ENCODE measurements around the gene FLT1.

The FLT1 gene

GRCh38 chr13:28316836-28317235 is 178.1 kb downstream of the FLT1 start:
- no peak for DNase-seq (ENCODE audit: low spot score)

GRCh38 chr13:28316129-28316528 is 178.8 kb downstream of the FLT1 start:
- DNase-seq (ENCODE audit: low spot score) = no peak

GRCh38 chr13:28314879-28315278 is 180.0 kb downstream of the FLT1 start:
- no peak for DNase-seq (ENCODE audit: low spot score)

DNA sequence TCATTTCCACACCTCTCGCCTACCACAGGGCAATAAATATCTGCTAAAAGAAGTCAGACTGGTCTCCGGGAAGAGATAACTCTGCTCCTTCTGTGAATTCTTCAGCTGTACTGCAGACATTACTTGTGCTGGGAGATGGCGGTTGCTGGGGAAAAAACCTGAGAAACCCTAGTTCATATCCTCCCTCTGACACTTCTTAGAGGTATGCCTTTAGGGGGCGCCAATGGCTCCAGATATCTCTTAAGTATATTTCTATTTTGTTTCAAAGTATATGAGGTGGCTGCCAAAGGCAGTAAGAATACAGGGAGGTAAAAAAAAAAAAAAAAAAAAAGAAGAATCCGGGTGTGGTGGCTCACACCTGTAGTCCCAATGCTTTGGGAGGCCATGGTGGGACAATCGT is 181.3 kb downstream of the FLT1 start:
- DNase-seq (ENCODE audit: low spot score) = no peak

- no peak for DNase-seq (ENCODE audit: low spot score)
These were observed 188.6 kb downstream of the FLT1 start for GRCh38 chr13:28306325-28306724.

DNA sequence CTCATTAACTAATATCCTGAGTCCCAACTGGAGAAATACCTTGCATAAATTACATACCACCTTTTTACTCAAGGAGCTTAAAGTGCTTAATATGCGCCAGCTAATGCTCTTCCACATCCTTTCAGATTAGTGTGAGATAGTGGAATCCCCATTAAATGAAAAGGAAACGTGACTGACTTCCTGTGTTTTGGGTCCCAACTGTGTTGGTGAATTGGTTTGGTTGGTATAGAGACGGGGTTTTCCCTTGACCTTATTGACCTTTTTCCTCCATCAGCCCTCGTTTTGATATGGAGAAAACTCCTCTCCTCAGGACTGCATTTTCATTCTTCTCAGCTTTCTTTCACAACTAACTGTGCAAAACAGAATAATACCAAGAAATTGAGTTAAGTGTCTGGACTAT is 193.1 kb downstream of the FLT1 start:
- no peak for DNase-seq (ENCODE audit: low spot score)

DNA sequence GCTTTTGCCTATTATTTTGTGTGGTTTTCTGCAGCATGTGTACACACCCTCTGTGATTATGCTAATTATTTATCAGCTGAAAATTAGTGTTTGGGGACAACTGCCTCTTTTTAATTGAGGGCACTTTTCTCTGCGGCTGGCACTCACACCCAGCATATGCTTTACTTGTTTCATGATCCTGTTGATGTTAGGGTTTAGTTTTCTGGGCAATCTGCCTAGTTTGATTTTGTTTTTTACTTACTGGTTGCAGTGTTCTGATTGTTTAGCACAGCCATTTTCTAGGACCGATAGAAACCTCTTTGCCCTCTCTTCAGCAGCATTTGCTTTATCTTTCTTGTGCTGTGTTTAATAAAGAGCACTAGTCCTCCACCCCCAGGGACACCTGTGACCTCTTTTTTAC is 195.0 kb downstream of the FLT1 start:
- no peak for DNase-seq (ENCODE audit: low spot score)

DNA sequence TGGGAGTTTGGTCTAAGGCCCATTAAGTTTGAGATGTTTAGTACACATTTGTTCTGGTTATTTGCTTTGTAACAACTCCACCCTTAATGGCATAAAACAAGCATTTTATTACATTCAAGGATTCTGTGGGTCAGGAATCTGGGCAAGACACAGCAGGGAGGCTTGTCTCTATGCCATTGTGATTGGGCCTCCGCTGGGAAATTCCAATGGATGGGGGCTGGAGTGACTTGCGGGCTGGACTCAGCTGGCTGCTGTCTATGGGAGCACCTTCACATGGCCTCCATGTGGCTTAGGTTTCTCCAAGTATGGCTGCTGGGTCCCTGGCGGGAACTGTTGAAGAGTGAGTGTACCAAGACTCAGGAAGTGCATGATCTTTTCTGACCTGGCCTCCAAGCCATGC is 197.6 kb downstream of the FLT1 start:
- no peak for DNase-seq (ENCODE audit: low spot score)

GRCh38 chr13:28286263-28286662 is 208.7 kb downstream of the FLT1 start:
- no peak for DNase-seq (ENCODE audit: low spot score)

DNA sequence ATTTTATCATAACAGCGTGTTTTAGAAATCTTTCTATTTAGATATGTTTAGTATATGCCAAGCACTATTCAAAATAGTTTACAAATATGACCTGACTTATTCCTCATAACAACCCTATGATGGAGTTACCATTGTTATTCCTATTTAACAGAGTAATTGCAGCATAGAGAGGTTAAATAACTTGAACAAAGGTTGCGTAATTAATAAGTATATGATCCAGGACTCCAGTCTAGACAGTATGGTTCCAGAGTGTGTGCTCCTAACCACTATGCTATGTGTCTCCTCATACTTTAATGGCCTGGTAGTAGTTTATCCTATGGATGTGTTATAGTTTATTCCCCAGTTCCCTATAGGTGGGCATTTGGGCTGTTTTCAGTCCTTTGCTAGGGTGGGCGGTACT is 211.3 kb downstream of the FLT1 start:
- DNase-seq (ENCODE audit: low spot score) = no peak

- no peak for DNase-seq (ENCODE audit: low spot score)
These were observed 212.5 kb downstream of the FLT1 start for GRCh38 chr13:28282451-28282850.

DNA sequence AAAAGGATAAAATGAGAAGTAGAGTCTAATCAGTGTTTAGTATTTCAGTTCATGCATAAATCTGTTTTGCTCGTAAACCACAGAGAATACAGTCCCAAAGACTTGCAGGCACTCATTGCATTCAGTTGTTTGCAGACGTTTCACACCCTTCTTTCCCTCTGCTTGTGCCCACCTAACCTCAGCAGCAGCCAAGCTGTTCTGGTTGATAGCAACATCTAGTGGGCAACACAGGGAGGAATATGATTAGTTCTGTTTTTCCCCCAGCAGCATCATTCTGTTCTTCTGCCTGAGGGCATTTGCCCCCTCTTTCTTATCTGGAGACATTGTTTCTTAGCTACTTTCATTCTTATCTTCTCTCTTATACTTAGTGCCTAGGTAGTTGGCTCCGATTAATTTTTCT is 221.0 kb downstream of the FLT1 start:
- DNase-seq (ENCODE audit: low spot score) = no peak

DNA sequence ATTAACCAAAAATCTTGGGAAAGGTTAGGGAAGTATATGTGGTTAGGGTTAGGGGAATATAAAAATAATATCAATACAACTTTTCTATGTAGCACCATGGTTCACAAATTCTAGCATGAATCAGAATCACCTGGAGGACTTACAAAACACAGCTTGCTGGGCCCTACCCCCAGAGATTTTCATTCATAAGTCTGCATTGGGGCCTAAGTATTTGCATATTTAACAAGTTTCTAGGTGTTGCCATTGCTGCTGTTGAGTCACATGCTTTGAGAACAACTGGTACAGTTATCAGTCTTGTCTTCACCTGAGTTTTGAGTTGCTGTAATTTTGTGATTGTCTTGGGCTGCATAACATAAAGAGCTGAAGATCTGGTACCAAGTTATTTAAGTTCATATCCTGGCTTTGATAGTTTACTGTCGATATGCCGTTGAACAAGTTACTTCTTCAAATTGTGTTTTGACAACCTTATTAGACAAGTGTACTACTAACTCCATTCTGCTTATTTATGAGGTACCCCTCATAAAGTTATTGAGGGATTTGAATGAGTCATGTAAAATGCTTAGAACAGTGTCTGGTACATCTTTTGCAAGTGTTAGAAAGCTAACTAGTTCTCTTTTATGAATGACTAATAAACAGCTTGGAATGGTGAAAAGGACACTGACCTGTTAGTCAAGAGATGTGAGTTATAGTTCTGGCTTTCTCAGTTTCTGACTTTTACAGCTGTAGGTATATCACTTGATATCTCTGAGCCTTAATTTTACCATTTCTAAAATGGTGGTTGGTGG is 223.7 kb downstream of the FLT1 start:
- no peak for DNase-seq (ENCODE audit: low spot score)

DNA sequence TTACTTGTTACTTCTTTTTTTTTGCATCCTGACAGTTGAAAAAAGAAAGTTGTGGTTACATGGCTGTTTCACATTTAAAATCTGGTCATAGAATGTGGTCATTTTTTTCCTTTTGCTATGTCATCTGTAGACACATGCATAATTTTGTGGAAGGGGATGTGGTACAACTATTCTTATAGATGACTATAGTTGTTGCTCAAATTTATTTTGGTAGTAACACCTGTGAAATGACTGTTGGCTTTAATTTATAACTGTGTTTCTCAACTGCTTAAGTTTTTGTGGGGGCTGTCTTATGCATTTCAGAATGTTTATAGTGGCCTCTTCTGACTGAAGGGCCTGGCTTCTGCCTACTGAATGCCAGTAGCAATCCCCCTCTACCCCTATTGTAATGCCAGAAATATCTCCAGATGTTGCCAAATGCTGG is 226.1 kb downstream of the FLT1 start:
- no peak for DNase-seq (ENCODE audit: low spot score)

- no peak for DNase-seq (ENCODE audit: low spot score)
These were observed 227.4 kb downstream of the FLT1 start for GRCh38 chr13:28267497-28267896.

DNA sequence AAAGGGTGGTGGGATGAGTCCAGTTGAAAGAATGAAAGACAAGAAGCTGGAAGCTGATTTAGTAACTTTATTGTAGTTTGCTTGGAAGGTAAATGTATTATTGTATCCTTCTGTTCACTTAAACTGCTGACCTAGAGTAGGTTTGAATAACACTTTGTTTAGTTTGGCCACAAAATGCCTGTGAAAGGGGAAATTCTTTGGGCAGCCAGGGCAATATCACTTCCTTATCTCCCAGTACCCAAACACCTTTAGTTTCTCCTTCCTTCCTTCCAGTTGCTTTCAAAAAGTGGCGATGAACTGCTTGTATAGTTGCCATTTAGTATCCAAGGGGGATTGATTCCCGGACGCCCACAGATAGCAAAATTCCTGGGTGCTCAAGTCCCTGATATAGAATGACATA is 236.5 kb downstream of the FLT1 start:
- no peak for DNase-seq (ENCODE audit: low spot score)

- DNase-seq (ENCODE audit: low spot score) = no peak
These were observed 237.6 kb downstream of the FLT1 start for GRCh38 chr13:28257305-28257704.

DNA sequence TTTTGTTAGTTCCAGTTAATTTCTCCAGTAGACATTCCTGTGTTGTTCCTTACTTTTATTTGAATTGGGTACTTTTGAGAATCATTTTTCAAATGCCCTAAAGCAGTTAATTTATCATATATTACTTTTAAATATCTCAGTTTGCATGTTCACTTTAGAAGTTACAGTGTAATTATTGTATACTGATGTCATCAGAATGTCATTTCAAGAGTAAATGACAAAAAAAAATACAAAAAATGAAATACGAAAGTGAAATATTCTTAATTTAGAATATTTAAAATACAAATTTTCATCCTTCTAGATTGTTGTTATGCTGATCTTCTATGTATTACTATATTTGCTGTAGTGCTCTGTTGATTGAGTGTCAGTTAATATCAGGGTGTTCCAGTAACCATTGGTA is 242.4 kb downstream of the FLT1 start:
- DNase-seq (ENCODE audit: low spot score) = no peak

DNA sequence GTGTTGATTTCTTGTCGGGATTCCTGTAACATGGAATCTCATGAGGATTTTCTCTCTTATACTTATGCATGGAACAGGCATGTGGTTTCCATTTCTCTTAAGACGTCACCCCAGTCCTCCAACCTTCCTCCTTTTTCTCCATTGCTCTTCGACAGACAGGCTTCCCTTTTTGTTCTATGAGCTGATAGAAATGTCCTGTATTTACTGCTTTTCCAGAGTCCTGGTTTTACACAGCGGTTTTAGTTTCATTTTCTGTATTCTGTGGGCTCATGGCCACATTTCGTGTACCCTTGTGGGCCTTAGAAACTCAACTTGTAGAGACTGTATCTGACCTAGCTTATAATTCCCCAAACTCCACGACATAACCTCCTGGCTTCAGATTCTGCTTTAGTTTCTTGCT is 243.5 kb downstream of the FLT1 start:
- DNase-seq (ENCODE audit: low spot score) = no peak

GRCh38 chr13:28250542-28250941 is 244.4 kb downstream of the FLT1 start:
- no peak for DNase-seq (ENCODE audit: low spot score)
